ENCODE data around the gene DAB2IP. TPM values are rescaled to one million over a fixed set of nuclear protein-coding genes. Genes with fewer than 3 reads are reported as not detected.

The DAB2IP gene
- total RNA-seq, 1 experiment from 2014 or later: 31.0 TPM

- CTCF ChIA-PET: no interaction called here
- Histone ChIP-seq H3K27me3 (ENCODE audit: insufficient read depth, low read length) (no peaks in the 10 kb centered on the region), H3K27ac (ENCODE audit: low read depth, low read length) (peak overlapping the region; percentile 69), H3K9me3 (ENCODE audit: control insufficient read depth in 1 of 2, insufficient read depth in 1 of 2, low read depth in 1 of 2, low read length in 2 of 2) (no peaks in the 10 kb centered on the region), H4K20me1 (ENCODE audit: insufficient read depth) (no peaks in the 10 kb centered on the region), H3K4me3 (replicated peaks in 1 of 2; ENCODE audit: low read depth in 1 of 2, low read length in 2 of 2) (peak overlapping the region; percentile 41 to 43), H3K36me3 (ENCODE audit: control insufficient read depth in 1 of 2, insufficient read depth in 2 of 2, low read length in 2 of 2) (no peaks in the 10 kb centered on the region), H3K4me1 (ENCODE audit: control insufficient read depth in 1 of 2, insufficient read depth in 2 of 2, low read length in 2 of 2) (peaks cover 45 to 56% of the 10 kb centered on the region in 2 experiments), H3K4me2 (ENCODE audit: low read length) (peak overlapping the region; percentile 92), H3K9ac (ENCODE audit: low read length) (peak overlapping the region; percentile 19; the same call in 1 of the 2 replicates), H2AFZ (ENCODE audit: low read depth, low read length, poor library complexity, severe bottlenecking) (no peak overlapping the region), H3K79me2 (ENCODE audit: insufficient read depth, low read length) (peaks cover 25% of the 10 kb centered on the region; the same call in 1 of the 2 replicates), H3K9me2 (ENCODE audit: insufficient read depth) (no peaks in the 10 kb centered on the region)
- peak; percentile 77 for ATAC-seq
- RAD21 ChIA-PET (ENCODE audit: low non-redundant PET in 1 of 2, low total read pairs in 2 of 2, uncharacterized antibody in 2 of 2, unreplicated experiment in 2 of 2): no interaction called here
- BruUV-seq (replicated peaks): no TSS peak
- POLR2A ChIA-PET: no interaction called here
- intact Hi-C loops (cut with micrococcal nuclease): loop anchor here (5.0 kb wide), 2 partner anchors 50 to 125 kb away; no protein-coding TSS in a partner anchor
- no peak for DNase-seq (ENCODE audit: low read depth, low spot score)
- TF ChIP-seq POLR2AphosphoS5 (IDR thresholded peaks at IDR 0.05; ENCODE audit: low read depth, low read length) (peak; percentile 28), RAD21 (IDR thresholded peaks at IDR 0.05; ENCODE audit: low read depth) (no peak)
Observed at GRCh38 chr9:121736934-121737462, 85.6 kb downstream of the DAB2IP start.

DNA sequence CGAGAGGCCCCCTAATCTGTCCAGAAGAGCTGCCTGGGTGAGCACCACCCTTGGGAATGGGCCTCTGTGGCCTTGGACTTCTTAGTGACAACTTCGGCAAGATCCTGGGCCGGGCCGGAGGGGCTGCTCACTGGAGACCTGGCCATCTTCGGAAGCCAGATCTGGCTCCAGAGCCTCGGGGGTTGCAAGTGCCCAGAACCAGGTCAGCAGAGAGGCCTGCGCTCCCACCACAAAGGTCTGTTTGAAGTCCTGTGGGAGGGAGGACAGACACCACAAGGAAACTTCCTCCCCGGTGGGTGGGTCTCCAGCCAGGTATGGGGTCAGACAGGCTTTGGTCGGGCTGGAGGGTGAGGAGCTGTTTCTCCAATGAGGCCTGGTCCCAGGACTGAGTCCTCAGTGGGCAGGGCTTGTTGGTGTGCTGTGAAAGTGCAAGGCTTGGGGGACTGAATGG, 86.1 kb downstream of the DAB2IP start:
- peaks cover 48 to 61% of the 10 kb centered on the region in 2 experiments for H3K4me1 ChIP-seq (ENCODE audit: control insufficient read depth in 1 of 2, insufficient read depth in 2 of 2, low read length in 2 of 2)
- ATAC-seq (no peak), DNase-seq (ENCODE audit: low read depth, low spot score) (no peak)
- no peak overlapping the region for H2AFZ ChIP-seq (ENCODE audit: low read depth, low read length, poor library complexity, severe bottlenecking)
- peaks cover 21% of the 10 kb centered on the region; the same call in 1 of the 2 replicates for H3K79me2 ChIP-seq (ENCODE audit: insufficient read depth, low read length)
- no peaks in the 10 kb centered on the region for H4K20me1 ChIP-seq (ENCODE audit: insufficient read depth)
- RAD21 ChIA-PET (ENCODE audit: low non-redundant PET in 1 of 2, low total read pairs in 2 of 2, uncharacterized antibody in 2 of 2, unreplicated experiment in 2 of 2): no interaction called here
- BruUV-seq (replicated peaks): no TSS peak
- no peak overlapping the region for H3K4me3 ChIP-seq (replicated peaks in 1 of 2; ENCODE audit: low read depth in 1 of 2, low read length in 2 of 2)
- no peaks in the 10 kb centered on the region for H3K27me3 ChIP-seq (ENCODE audit: insufficient read depth, low read length)
- no peaks in the 10 kb centered on the region for H3K9me3 ChIP-seq (ENCODE audit: control insufficient read depth in 1 of 2, insufficient read depth in 1 of 2, low read depth in 1 of 2, low read length in 2 of 2)
- intact Hi-C loops (cut with micrococcal nuclease): loop anchor here (5.0 kb wide), 2 partner anchors 50 to 125 kb away; no protein-coding TSS in a partner anchor
- no peaks in the 10 kb centered on the region for H3K36me3 ChIP-seq (ENCODE audit: control insufficient read depth in 1 of 2, insufficient read depth in 2 of 2, low read length in 2 of 2)
- no peak overlapping the region for H3K9ac ChIP-seq (ENCODE audit: low read length)
- POLR2A ChIA-PET: no interaction called here
- peak overlapping the region; percentile 92; the same call in 1 of the 2 replicates for H3K4me2 ChIP-seq (ENCODE audit: low read length)
- H3K27ac ChIP-seq (ENCODE audit: low read depth, low read length): no peak overlapping the region; the same call in 1 of the 2 replicates
- H3K9me2 ChIP-seq (ENCODE audit: insufficient read depth): no peaks in the 10 kb centered on the region
- CTCF ChIA-PET: no interaction called here
- no peak for TF ChIP-seq POLR2AphosphoS5 (IDR thresholded peaks at IDR 0.05; ENCODE audit: low read depth, low read length)
- TF ChIP-seq SP1 (IDR thresholded peaks at IDR 0.05; ENCODE audit: low read depth): no peak
- TF ChIP-seq EZH2 (IDR thresholded peaks at IDR 0.05): no peak
- no peak for TF ChIP-seq EGR1 (IDR thresholded peaks at IDR 0.05; ENCODE audit: low read depth)
- TF ChIP-seq MAX (IDR thresholded peaks at IDR 0.05): no peak
- no peak for TF ChIP-seq REST (IDR thresholded peaks at IDR 0.05; ENCODE audit: low read depth)
- no peak for TF ChIP-seq EZH2phosphoT487 (IDR thresholded peaks at IDR 0.05; ENCODE audit: borderline replicate concordance)
- no peak for TF ChIP-seq POLR2A (IDR thresholded peaks at IDR 0.05; ENCODE audit: borderline replicate concordance, extremely low read depth, insufficient read depth, insufficient read length)
- no peak for TF ChIP-seq CEBPB (IDR thresholded peaks at IDR 0.05; ENCODE audit: low read depth)
- TF ChIP-seq, protein P1, sequence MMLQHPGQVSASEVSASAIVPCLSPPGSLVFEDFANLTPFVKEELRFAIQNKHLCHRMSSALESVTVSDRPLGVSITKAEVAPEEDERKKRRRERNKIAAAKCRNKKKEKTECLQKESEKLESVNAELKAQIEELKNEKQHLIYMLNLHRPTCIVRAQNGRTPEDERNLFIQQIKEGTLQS (IDR thresholded peaks at IDR 0.05): no peak
- TF ChIP-seq, protein P2, sequence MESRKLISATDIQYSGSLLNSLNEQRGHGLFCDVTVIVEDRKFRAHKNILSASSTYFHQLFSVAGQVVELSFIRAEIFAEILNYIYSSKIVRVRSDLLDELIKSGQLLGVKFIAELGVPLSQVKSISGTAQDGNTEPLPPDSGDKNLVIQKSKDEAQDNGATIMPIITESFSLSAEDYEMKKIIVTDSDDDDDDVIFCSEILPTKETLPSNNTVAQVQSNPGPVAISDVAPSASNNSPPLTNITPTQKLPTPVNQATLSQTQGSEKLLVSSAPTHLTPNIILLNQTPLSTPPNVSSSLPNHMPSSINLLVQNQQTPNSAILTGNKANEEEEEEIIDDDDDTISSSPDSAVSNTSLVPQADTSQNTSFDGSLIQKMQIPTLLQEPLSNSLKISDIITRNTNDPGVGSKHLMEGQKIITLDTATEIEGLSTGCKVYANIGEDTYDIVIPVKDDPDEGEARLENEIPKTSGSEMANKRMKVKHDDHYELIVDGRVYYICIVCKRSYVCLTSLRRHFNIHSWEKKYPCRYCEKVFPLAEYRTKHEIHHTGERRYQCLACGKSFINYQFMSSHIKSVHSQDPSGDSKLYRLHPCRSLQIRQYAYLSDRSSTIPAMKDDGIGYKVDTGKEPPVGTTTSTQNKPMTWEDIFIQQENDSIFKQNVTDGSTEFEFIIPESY (IDR thresholded peaks at IDR 0.05; ENCODE audit: extremely low read depth, insufficient replicate concordance, low read length): no peak
- no peak for TF ChIP-seq ZFX (IDR thresholded peaks at IDR 0.05)

Data from HCT116 (cell line).